Cardiac fibroblast (primary cell): ENCODE results near the gene ESPNL.

ENCODE experiments used
- DNase-seq, 2 donors: peaks; one replicate each; pipeline versions ENCODE4 v3.0.0 to v3.0.0-alpha.2; 2010; ENCODE audit warnings: low read depth in 2 of 2
- H3K4me3 ChIP-seq, 2 donors: replicated peaks in 1 of 2; 1 replicate in 1 of 2; 2 replicates in 1 of 2; pipeline ENCODE4 v1.5.1; 2011; ENCODE audit warnings: low read depth in 2 of 2, low read length in 2 of 2, mild to moderate bottlenecking in 2 of 2, moderate library complexity in 1 of 2
- CTCF ChIP-seq: IDR thresholded peaks from one replicate; pipeline ENCODE4 v1.5.1; 2011; ENCODE audit warnings: low read depth, mild to moderate bottlenecking, low read length, inconsistent platforms

The ESPNL gene

DNA sequence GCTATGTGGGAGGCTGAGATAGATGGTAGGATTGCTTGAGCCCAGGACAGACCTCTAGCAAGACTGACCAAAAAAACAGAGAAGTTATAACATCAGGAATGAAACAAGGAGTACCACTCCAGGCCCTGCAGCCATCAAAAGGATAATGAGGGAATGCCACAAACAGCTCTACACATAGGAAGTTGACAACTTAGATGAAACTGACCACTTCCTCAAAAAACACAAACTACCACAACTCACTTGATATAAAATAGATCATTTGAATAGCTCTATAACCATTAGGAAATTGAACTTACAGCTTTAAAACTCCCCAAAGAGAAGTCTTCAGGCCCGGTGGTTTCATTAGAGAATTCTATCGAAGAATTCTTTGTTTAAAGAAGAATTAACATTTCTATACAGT is 12.9 kb upstream of the ESPNL start:
- no peak for DNase-seq
- TF ChIP-seq CTCF, result no peak
- H3K4me3 ChIP-seq, result no peak overlapping the region

GRCh38 chr2:238090887-238091286 is 9.3 kb upstream of the ESPNL start:
- H3K4me3 ChIP-seq, result no peak overlapping the region
- TF ChIP-seq CTCF, result no peak
- DNase-seq, result no peak

GRCh38 chr2:238091436-238092060 is 8.6 kb upstream of the ESPNL start:
- H3K4me3 ChIP-seq, result no peak overlapping the region
- DNase-seq, result no peak
- TF ChIP-seq CTCF, result no peak

GRCh38 chr2:238092486-238093035 is 7.6 kb upstream of the ESPNL start:
- TF ChIP-seq CTCF, result no peak
- DNase-seq, result no peak
- no peak overlapping the region for H3K4me3 ChIP-seq

- H3K4me3 ChIP-seq, result no peak overlapping the region
- DNase-seq, result no peak
- TF ChIP-seq CTCF, result no peak
These were observed 6.7 kb upstream of the ESPNL start for GRCh38 chr2:238093181-238094140.

DNA sequence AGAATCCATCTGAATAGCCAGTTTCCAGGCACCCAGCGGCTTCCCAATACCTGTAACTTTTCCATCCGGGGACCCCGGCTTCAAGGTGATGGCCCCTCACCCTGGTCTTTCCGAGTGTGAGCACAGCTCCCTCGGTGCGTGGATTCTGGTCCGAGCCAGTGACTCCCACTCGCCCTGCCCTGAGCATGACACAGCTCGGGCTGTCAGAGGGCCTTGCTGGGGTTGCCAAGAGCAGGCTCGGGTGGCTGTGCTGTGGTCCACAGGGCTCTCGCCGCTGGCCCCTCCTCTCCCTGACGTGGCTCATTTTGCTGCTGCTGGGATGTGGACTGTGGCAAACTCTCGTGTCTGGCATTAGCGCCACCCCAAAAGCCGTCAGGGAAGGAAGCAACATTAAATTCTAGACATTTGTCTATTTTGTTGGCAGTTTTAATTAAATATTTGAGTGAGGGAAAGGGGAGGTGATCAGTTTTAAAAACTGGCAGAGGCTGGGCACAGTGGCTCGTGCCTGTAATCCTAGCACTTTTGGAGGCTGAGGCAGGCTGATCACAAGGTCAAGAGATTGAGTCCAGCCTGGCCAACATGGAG is 5.6 kb upstream of the ESPNL start:
- DNase-seq, result no peak
- H3K4me3 ChIP-seq, result no peak overlapping the region
- TF ChIP-seq CTCF, result no peak
